ENCODE results near the gene IL16. TPM values are rescaled to one million over a fixed set of nuclear protein-coding genes. Genes with fewer than 3 reads are reported as not detected.
A peak's percentile ranks its signal among the peaks of the same experiment; 100 is the strongest.
"Not testable (repeated sequence)": the region's sequence is repeated elsewhere in the genome, so short reads cannot be mapped to it uniquely, and the experiment has no call there.

Gene IL16
- total RNA-seq, result 10 to 100 TPM; 32.3 to 84.1 TPM

DNA sequence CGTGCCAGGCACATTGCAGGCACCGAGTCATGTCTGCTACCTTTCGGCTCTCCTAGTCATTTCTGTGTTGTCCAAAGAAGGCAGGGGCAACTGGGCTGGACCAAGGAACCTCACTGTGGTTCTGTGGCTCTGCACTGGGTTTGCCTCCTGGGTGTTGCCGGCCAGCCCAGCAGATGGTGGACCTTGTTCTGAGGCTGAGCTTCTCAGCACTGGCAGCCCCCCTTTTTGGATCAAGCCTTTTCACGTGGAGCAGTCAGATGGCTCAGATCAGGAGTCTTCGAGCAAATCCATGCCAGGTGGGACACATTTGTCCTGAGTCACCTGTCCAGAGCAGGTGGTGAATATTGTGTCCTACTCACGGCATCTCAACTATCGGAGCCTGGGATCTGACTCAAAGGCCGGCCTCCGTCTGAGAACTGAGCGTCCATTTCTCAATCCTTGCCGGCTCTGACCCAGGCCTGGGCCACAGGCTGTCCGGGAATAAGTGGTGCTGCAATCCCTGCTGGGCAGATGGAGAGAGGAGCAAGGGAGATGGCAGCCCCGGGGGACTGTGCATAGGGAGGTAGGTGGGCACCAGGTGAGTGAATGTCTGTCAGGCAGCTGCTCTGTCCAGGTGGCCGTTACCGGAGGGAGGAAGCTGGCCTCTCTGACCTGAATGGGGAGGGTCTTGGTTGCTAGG, at the start of gene IL16:
TSS of gene IL16 (plus strand) at position 304 of the 679 bp plus-strand sequence. CDS start 28,521 bp downstream, outside the sequence.
- Mint-ChIP-seq H3K36me3 (no peaks in the 10 kb centered on the region), H3K27ac (no peak within 1 kb of the TSS), H3K4me3 (no peak within 1 kb of the TSS), H3K9me3 (no peaks in the 10 kb centered on the region), H3K27me3 (peaks cover 0 to 9% of the 10 kb centered on the region in 2 donors), H3K4me1 (ENCODE audit: low read depth in 2 of 2) (peaks cover 4 to 15% of the 10 kb centered on the region in 2 donors)
- DNase-seq (ENCODE audit: low spot score) (no peak), ATAC-seq (no peak)

DNA sequence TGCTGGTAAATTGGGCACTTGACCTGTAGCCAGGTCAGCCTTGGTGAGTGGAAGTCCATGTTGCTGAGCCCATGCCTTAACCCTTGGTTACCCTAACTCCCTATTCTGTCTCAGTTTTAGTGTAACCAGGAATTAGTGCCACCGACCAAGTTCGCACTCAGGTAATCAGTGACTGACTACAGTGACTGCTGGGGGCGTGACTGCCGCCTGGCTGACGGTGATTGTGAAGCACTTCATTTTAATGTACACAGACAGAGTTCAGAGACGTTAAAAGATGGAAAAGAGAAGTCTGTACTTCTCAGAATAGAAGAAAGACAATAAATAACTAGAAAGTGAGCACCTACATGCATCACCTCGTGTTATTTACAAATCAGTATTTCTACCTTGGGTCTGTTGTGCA, 45.3 kb upstream of the IL16 start:
- DNase-seq (ENCODE audit: low spot score), result no peak
- Mint-ChIP-seq H3K27me3 (peaks cover 12 to 15% of the 10 kb centered on the region in 2 donors), H3K36me3 (no peaks in the 10 kb centered on the region), H3K4me3 (no peak overlapping the region), H3K9me3 (no peaks in the 10 kb centered on the region), H3K4me1 (ENCODE audit: low read depth in 2 of 2) (peaks cover 6 to 7% of the 10 kb centered on the region in 2 donors), H3K27ac (no peak overlapping the region)
- no peak for ATAC-seq

DNA sequence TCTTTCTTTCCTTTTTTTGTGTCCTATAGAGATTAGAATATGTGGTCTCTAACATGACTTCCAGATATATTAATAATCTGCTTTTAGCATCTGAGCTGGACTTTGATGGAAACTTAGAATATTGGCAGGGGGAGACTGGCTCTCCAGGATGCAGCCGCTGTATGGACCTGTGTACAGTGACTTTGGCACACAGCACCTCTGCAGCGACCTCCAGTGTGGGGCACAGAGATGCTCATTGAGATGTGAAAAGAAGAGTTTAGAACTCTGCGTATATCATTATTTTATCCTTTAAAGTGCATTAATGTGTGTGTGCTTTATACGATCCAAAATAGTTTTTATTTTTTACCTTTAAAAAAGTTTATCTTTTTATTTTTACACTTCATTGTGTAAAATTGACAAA, 44.3 kb upstream of the IL16 start:
- no peak overlapping the region for H3K27ac Mint-ChIP-seq
- DNase-seq (ENCODE audit: low spot score), result no peak
- H3K9me3 Mint-ChIP-seq, result no peaks in the 10 kb centered on the region
- H3K4me1 Mint-ChIP-seq (ENCODE audit: low read depth in 2 of 2), result peaks cover 11 to 12% of the 10 kb centered on the region in 2 donors
- peaks cover 6 to 11% of the 10 kb centered on the region in 2 donors for H3K27me3 Mint-ChIP-seq
- no peaks in the 10 kb centered on the region for H3K36me3 Mint-ChIP-seq
- ATAC-seq, result no peak
- no peak overlapping the region for H3K4me3 Mint-ChIP-seq

DNA sequence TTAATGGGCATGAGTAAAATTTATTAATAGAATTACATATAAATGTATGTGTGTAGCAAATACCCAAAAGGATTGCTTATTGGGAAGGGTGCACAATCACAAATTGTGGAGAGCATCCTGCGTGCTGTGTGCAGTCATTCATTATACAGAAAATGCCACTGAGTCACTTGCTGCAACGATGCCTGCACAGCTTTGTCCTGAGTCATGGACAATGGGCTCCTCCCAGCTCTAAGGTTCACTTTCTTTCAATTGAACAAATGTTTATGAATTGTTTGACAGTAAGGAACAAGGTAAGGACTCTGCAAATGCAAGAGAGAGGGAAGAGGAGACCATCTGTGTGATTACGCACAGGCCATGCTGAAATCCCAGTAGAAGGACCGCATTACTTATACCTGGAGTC, 43.9 kb upstream of the IL16 start:
- no peak for DNase-seq (ENCODE audit: low spot score)
- no peak for ATAC-seq
- Mint-ChIP-seq H3K27ac (no peak overlapping the region), H3K36me3 (no peaks in the 10 kb centered on the region), H3K4me3 (no peak overlapping the region), H3K9me3 (no peaks in the 10 kb centered on the region), H3K27me3 (peaks cover 4 to 10% of the 10 kb centered on the region in 2 donors), H3K4me1 (ENCODE audit: low read depth in 2 of 2) (peaks cover 11 to 12% of the 10 kb centered on the region in 2 donors)

DNA sequence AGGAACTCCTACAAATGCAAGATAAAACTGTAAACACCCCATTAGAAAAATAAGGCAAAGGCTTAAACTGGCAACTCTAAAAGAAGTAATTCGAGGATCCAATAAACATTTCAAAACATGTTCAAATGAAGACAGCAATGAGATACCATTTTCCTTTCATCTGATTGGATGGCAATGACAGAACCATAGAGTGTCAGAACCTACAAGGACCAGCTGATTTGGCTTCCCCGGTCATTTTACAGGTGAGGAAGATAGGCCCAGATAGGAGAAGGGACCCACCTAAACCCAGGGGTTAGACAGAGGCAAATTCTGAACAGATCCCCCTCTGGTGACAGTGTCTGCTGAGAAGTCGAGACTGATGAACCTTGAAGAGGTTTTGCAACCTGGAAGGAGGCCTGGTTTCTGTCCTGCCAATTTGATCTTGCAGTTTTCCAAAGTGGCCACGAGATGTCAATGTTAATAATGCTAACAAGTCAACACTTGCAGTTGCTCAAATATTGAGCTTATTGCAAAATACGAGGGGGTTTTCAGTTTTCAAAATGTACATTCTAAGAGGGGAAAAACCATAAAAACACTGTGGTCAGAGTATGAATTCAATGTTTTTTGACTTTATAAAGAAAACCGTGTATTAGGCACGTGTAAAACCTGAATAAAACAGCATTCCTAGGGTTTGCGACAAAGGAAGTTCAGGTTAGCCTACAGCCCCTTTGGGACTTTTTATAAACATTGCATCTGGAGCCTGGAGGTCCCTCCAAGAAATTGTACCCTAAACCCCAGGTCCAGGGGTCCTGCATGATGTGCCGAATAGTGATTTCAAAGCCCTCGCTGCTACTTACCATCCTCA, 41.1 kb upstream of the IL16 start:
- H3K9me3 Mint-ChIP-seq, result no peaks in the 10 kb centered on the region
- peaks cover 12% of the 10 kb centered on the region in 2 donors for H3K4me1 Mint-ChIP-seq (ENCODE audit: low read depth in 2 of 2)
- ATAC-seq (peak in 1 of 2 donors; percentile 68), DNase-seq (ENCODE audit: low spot score) (no peak)
- peaks cover 2 to 8% of the 10 kb centered on the region in 2 donors for H3K27me3 Mint-ChIP-seq
- no peak overlapping the region for H3K27ac Mint-ChIP-seq
- no peaks in the 10 kb centered on the region for H3K36me3 Mint-ChIP-seq
- H3K4me3 Mint-ChIP-seq, result no peak overlapping the region

DNA sequence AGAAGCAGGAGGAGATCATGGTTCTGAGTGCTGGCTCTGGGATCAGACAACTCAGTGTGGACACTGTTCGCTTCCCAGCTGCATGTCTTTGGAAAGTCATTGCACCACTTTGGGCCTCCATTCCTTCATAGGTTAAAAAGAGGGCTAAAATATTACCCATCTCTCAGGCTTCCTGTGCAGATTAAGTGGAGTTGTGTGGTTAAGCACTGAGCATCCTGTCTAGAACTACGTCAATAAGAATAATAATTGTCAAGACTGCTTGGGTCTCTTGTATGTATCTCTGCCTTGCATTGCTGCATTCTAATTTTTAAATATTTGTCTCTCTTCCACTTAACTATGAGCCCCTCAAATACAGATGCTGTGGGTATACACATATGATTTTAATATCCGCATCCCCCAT, 40.4 kb upstream of the IL16 start:
- H3K36me3 Mint-ChIP-seq, result no peaks in the 10 kb centered on the region
- H3K4me1 Mint-ChIP-seq (ENCODE audit: low read depth in 2 of 2), result peaks cover 17 to 18% of the 10 kb centered on the region in 2 donors
- H3K9me3 Mint-ChIP-seq, result no peaks in the 10 kb centered on the region
- no peak overlapping the region for H3K4me3 Mint-ChIP-seq
- ATAC-seq, result no peak
- peak overlapping the region in 1 of 2 donors; percentile 5 for H3K27ac Mint-ChIP-seq
- DNase-seq (ENCODE audit: low spot score), result no peak
- peaks cover 2 to 9% of the 10 kb centered on the region in 2 donors for H3K27me3 Mint-ChIP-seq

DNA sequence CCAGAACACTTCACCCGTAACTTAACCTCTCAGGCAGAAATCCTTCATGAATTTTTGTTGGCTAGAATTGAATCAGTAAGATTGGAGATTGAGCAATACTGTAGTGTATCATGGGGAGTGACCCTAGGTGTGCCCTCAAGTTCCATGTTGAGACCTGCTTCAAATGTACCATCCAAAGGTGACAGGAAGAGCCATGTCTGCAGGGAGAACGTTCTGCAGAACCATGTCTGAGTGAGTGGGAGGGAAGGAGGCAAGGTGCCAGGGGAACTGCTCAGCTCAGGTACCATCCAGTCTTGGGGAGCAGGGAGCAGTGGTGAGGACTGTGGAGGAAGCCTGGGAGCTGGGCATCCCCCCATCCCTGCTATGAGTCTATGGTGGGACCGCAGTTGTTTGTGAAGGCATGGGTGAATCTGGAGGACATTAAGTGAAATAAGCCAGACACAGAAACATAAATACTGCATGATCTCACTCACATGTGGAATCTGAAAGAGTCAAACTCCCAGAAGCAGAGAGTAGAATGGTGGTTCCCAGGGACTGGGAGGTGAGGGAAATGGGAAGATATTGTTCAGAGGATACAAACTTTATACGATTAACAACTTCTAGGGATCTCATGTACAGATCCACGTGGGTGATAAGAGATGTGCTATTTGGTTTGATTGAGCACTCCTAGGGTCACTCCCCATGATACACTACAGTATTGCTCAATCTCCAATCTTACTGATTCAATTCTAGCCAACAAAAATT, 39.3 kb upstream of the IL16 start:
- Mint-ChIP-seq H3K9me3 (no peaks in the 10 kb centered on the region), H3K4me1 (ENCODE audit: low read depth in 2 of 2) (peaks cover 25 to 28% of the 10 kb centered on the region in 2 donors), H3K27ac (no peak overlapping the region), H3K27me3 (peaks cover 4 to 13% of the 10 kb centered on the region in 2 donors), H3K4me3 (no peak overlapping the region), H3K36me3 (no peaks in the 10 kb centered on the region)
- DNase-seq (ENCODE audit: low spot score), result no peak
- ATAC-seq, result no peak

DNA sequence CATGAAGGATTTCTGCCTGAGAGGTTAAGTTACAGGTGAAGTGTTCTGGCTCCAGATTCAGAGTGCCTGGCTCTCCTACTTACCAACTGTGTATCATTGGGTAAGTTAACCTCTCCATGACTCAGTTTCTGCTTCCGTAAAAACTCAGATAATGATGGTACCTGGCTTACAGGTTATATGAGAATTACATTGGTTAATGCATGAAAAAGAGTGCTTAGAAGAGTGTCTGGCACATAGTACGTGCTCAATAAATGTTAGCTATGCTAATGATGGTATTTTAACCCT, 38.8 kb upstream of the IL16 start:
- Mint-ChIP-seq H3K36me3 (no peaks in the 10 kb centered on the region), H3K9me3 (no peaks in the 10 kb centered on the region), H3K27ac (no peak overlapping the region), H3K27me3 (peaks cover 4 to 17% of the 10 kb centered on the region in 2 donors), H3K4me1 (ENCODE audit: low read depth in 2 of 2) (peaks cover 28 to 30% of the 10 kb centered on the region in 2 donors), H3K4me3 (no peak overlapping the region)
- no peak for DNase-seq (ENCODE audit: low spot score)
- no peak for ATAC-seq

DNA sequence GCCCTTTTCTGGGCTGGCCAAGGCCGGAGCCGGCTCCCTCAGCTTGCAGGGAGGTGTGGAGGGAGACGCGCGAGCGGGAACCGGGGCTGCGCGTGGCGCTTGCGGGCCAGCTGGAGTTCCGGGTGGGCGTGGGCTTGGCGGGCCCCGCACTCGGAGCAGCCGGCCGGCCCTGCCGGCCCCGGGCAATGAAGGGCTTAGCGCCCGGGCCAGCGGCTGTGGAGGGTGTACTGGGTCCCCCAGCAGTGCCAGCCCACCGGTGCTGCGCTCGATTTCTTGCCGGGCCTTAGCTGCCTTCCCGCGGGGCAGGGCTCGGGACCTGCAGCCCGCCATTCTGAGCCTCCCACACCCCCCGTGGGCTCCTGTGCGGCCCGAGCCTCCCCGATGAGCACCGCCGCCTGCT, 38.1 kb upstream of the IL16 start:
- not testable (repeated sequence) for H3K36me3 Mint-ChIP-seq; H3K4me3 Mint-ChIP-seq; ATAC-seq; H3K9me3 Mint-ChIP-seq; H3K27ac Mint-ChIP-seq; DNase-seq (ENCODE audit: low spot score)
- Mint-ChIP-seq H3K27me3 (peaks cover 4 to 17% of the 10 kb centered on the region in 2 donors), H3K4me1 (ENCODE audit: low read depth in 2 of 2) (peaks cover 28 to 30% of the 10 kb centered on the region in 2 donors)

DNA sequence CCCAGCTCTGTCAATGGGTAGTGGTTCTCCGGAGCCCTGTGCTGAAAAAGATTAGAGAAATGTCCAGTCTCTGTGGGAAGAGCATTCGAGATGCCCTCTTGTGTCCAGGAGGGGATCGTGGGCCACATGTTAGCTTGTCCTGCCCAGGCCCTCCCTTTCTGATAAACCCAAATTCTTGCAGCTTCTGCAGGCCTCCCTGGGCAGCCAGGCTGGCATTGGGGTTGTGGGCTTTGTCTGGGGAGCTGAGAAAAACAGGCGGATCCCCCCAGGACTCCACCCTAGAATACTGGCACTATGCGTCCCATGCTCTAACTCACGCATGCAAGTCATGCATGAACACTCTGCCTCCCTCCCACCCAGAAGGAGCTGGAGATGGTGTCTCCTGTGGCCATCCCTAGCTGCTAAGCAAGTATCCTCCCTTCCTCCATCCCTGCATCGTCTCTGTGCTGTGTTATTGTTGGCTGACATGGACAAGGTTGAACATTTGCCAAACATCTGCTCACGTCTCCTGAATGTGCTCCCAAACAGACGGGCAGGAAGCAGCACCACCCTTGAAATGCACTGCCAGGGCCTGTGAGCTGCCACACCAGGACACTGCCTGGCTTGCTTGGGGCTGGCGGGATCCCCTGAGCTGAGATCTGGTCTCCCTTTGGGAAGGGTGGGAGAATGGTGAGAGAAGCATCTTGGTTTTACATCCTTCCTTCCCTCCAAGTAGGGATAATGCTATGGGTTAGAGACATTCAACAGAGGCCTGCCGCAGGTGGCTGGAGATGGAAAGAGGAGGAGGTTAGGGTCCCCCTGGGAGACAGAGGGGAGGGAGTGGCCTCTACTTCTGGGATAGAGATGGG, 36.1 kb upstream of the IL16 start:
- DNase-seq (ENCODE audit: low spot score) (no peak), ATAC-seq (peak in 1 of 2 donors; percentile 20)
- Mint-ChIP-seq H3K4me3 (no peak overlapping the region), H3K4me1 (ENCODE audit: low read depth in 2 of 2) (peaks cover 27% of the 10 kb centered on the region in 2 donors), H3K27me3 (peaks cover 7 to 17% of the 10 kb centered on the region in 2 donors), H3K27ac (no peak overlapping the region), H3K9me3 (no peaks in the 10 kb centered on the region), H3K36me3 (no peaks in the 10 kb centered on the region)

DNA sequence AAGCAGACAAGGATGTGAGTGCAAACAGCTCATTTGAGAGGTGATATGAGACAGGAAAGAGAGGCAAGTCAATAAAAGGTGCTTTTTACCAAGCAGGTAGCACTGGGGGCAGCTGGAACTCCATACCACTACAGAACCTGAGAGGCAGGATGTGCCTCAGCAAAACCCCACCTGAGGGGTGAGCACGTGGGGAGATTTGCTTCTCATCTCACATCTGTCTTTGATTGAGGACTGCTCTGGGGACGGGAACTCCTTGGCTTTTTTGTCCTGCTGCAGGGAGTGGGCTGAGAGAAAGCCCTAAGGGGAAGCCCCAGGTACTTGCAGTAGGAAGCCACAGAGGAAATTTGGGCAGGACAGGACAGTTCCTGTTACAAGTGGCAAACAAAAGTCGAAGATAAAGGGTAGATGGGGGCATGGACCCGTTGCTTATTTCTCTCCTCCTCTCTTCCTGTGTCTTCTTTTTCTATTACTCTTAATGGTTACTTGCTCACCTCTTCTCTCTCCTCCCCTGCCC, 35.5 kb upstream of the IL16 start:
- Mint-ChIP-seq H3K4me1 (ENCODE audit: low read depth in 2 of 2) (peaks cover 24% of the 10 kb centered on the region in 2 donors), H3K36me3 (no peaks in the 10 kb centered on the region), H3K9me3 (no peaks in the 10 kb centered on the region), H3K4me3 (no peak overlapping the region), H3K27me3 (peaks cover 7 to 17% of the 10 kb centered on the region in 2 donors), H3K27ac (no peak overlapping the region)
- no peak for DNase-seq (ENCODE audit: low spot score)
- peak in 1 of 2 donors; percentile 66 for ATAC-seq

DNA sequence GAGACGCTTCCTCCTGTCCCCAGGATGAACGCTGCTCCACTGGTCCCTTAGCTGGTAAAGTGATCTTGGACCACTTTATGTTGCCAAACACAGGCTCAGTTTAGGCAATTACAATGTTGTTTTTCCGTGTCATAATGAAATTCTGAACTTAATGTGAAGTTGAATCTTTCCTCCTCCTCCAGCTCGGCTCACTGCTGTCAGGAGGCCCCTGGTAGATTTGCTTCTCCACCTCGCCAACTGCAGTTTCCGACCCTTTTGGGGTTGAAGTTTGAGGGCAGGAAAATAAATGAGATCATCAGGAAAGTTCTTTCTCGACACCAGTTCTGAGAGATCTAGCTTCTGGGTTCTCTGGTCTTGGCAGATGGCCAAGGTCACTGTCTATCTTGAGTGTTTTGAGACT, 34.8 kb upstream of the IL16 start:
- no peak for ATAC-seq

More for the DNA sequence above, 34.8 kb upstream of the IL16 start:
- Mint-ChIP-seq H3K4me1 (ENCODE audit: low read depth in 2 of 2) (peaks cover 19% of the 10 kb centered on the region in 2 donors), H3K9me3 (no peaks in the 10 kb centered on the region), H3K36me3 (no peaks in the 10 kb centered on the region), H3K27me3 (peaks cover 7 to 17% of the 10 kb centered on the region in 2 donors), H3K4me3 (no peak overlapping the region), H3K27ac (no peak overlapping the region)
- no peak for DNase-seq (ENCODE audit: low spot score)

Data from natural killer cell treated with Interleukin-12 subunit alpha and Interleukin-12 subunit beta and Interleukin-15 and Interleukin-18, amount 100 ng/mL, for 72 hours (primary cell).